Gastrocnemius medialis (tissue), 4 donors: ENCODE results near the gene CUX1. TPM values are rescaled to one million over a fixed set of nuclear protein-coding genes. Genes with fewer than 3 reads are reported as not detected.
A peak's percentile ranks its signal among the peaks of the same experiment; 100 is the strongest.

Experiments used
- ATAC-seq, 2 donors: fragments of 150-250 bp; one replicate each; pipeline ENCODE4 v1.9.1; 2016
- DNase-seq, 2 donors: peaks; one replicate each; pipeline ENCODE4 v3.0.0-alpha.2; 2019
- H3K27ac ChIP-seq, 4 donors: fragments of 200-600 bp; sonication (generic); 1 replicate in 1 of 4; 2 replicates in 3 of 4; pipeline ENCODE4 v1.5.1; 2016 to 2018; ENCODE audit warnings: mild to moderate bottlenecking in 2 of 4, moderate library complexity in 1 of 4
- H3K27me3 ChIP-seq, 3 donors: fragments of 200-600 bp; sonication (generic) in 2 of 3; 1 replicate in 1 of 3; 2 replicates in 2 of 3; pipeline versions ENCODE4 v1.5.1 to v1.6.0; 2016 to 2019; ENCODE audit warnings: mild to moderate bottlenecking in 1 of 3, moderate library complexity in 1 of 3
- H3K36me3 ChIP-seq, 2 donors: fragments of 200-600 bp; sonication (generic) in 1 of 2; one replicate each; pipeline ENCODE4 v1.5.1; 2017 to 2018
- H3K4me1 ChIP-seq, 2 donors: fragments of 200-600 bp; sonication (generic) in 1 of 2; one replicate each; pipeline ENCODE4 v1.5.1; 2016 to 2017; ENCODE audit warnings: mild to moderate bottlenecking in 2 of 2
- H3K4me3 ChIP-seq, 4 donors: fragments of 200-600 bp; sonication (generic) in 3 of 4; 1 replicate in 1 of 4; 2 replicates in 3 of 4; pipeline ENCODE4 v1.5.1; 2016 to 2019; ENCODE audit warnings: mild to moderate bottlenecking in 2 of 4
- H3K9me3 ChIP-seq, 3 donors: fragments of 200-600 bp; sonication (generic) in 2 of 3; 1 replicate in 1 of 3; 2 replicates in 2 of 3; pipeline ENCODE4 v1.5.1; 2016 to 2019
- POLR2A ChIP-seq, 2 donors: fragments of 450-650 bp; IDR thresholded peaks; one replicate each; pipeline ENCODE4 v1.6.1; 2017; ENCODE audit warnings: antibody characterized with exemption in 2 of 2, mild to moderate bottlenecking in 2 of 2, moderate library complexity in 2 of 2
- in situ Hi-C, 4 donors: fragments of 200-750 bp; cut with MboI; loops; one replicate each; pipeline versions ENCODE4 v1.15.0 to v1.8.0; 2017; ENCODE audit warnings: low sequenced_read_pairs in 4 of 4
- intact Hi-C: fragments of 100-400 bp; cut with DNase I; formaldehyde crosslinking; loops from one replicate; pipeline ENCODE4 v1.15.1; 2023; ENCODE audit warnings: low total_unique reads
- total RNA-seq, 4 donors: library from RNA; depleted of rRNA; stranded (reverse); fragments of >200 nt; gene quantifications; one replicate each; pipeline versions ENCODE4 v1.1.0 to v1.2.3, GENCODE V29; 2016
- TF ChIP-seq, protein P1 (sequence below), 5 experiments: fragments of 450-650 bp in 3 of 5; fragments of 200-600 bp in 2 of 5; sonication (generic) in 2 of 5; IDR thresholded peaks in 4 of 5; conservative IDR thresholded peaks in 1 of 5; 1 replicate in 4 of 5; 2 replicates in 1 of 5; pipeline ENCODE4 v1.5.1; 2016 to 2019; ENCODE audit warnings: antibody characterized with exemption in 5 of 5, mild to moderate bottlenecking in 3 of 5, moderate library complexity in 3 of 5

CUX1 gene
- total RNA-seq, 4 donors from 2014 or later: 44.1 to 57.9 (median 54.9) TPM

DNA sequence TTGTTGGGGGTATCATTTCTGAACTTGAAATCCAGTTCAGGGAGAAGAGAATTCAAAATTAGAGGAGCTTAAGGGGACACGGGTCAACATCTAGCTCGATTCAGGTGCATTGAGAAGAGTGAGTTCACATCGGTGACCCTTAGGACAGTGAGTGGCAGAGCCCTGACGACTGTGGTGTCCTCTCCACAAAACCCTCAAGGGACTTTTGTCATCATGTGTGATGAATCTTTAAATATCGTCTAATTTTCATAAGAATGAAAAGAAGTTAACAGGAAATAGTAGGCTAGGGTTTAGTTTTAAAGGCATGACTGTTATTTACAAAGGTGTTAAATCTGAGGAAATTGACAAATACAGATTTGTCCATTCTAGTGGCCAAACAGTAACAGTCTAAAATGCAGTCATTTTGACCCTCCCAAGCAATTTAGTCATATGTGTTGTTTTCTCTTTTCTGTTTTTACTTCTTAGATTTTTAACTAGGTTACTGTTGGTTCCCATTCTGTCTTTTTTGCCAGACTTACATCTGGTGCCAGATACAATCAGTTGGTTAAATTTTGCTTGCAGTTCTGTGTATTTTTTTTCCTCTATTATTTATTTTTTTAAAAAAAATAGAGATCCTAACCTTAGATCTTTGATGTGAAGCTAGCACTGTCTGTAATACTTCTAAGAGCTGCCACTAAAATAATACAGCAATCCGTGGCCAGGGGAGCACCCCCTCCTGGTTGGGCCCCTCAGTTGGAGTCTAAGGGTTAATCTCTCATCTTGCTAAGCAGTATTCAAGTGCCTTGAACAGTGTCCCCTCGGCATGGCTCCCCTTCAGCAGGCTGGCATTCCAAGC is 434.3 kb downstream of the CUX1 start:
- intact Hi-C loops: no loop called here

GRCh38 chr7:102252366-102252982 is 435.0 kb downstream of the CUX1 start:
- Histone ChIP-seq H3K27ac (no peak overlapping the region), H3K4me1 (peaks cover 0 to 3% of the 10 kb centered on the region in 2 donors), H3K27me3 (no peaks in the 10 kb centered on the region), H3K4me3 (no peak overlapping the region), H3K9me3 (no peaks in the 10 kb centered on the region), H3K36me3 (peaks cover 0 to 10% of the 10 kb centered on the region in 2 donors)
- intact Hi-C loops (no loop called here), in situ Hi-C loops (loop anchor here in 2 of 4 donors (25.0 kb wide), 1 partner anchor 565 kb away; no protein-coding TSS in a partner anchor)
- no peak for DNase-seq
- TF ChIP-seq POLR2A (IDR thresholded peaks at IDR 0.05): no peak
- TF ChIP-seq, protein P1, sequence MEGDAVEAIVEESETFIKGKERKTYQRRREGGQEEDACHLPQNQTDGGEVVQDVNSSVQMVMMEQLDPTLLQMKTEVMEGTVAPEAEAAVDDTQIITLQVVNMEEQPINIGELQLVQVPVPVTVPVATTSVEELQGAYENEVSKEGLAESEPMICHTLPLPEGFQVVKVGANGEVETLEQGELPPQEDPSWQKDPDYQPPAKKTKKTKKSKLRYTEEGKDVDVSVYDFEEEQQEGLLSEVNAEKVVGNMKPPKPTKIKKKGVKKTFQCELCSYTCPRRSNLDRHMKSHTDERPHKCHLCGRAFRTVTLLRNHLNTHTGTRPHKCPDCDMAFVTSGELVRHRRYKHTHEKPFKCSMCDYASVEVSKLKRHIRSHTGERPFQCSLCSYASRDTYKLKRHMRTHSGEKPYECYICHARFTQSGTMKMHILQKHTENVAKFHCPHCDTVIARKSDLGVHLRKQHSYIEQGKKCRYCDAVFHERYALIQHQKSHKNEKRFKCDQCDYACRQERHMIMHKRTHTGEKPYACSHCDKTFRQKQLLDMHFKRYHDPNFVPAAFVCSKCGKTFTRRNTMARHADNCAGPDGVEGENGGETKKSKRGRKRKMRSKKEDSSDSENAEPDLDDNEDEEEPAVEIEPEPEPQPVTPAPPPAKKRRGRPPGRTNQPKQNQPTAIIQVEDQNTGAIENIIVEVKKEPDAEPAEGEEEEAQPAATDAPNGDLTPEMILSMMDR (IDR thresholded peaks at IDR 0.05 in 4 of 5, conservative IDR thresholded peaks at IDR 0.05 in 1 of 5): no peak
- no peak for ATAC-seq

More for the DNA sequence above, 434.3 kb downstream of the CUX1 start:
- Histone ChIP-seq H3K27ac (no peak overlapping the region), H3K4me1 (peaks cover 0 to 3% of the 10 kb centered on the region in 2 donors), H3K4me3 (no peak overlapping the region), H3K27me3 (no peaks in the 10 kb centered on the region), H3K36me3 (peaks cover 0 to 10% of the 10 kb centered on the region in 2 donors), H3K9me3 (no peaks in the 10 kb centered on the region)
- DNase-seq (no peak), ATAC-seq (no peak)
- no peak for TF ChIP-seq POLR2A (IDR thresholded peaks at IDR 0.05)
- TF ChIP-seq, protein P1 (IDR thresholded peaks at IDR 0.05 in 4 of 5, conservative IDR thresholded peaks at IDR 0.05 in 1 of 5): no peak
- in situ Hi-C loops: loop anchor here in 2 of 4 donors (25.0 kb wide), 1 partner anchor 564 kb away; no protein-coding TSS in a partner anchor

- Histone ChIP-seq H3K27me3 (no peaks in the 10 kb centered on the region), H3K4me1 (peaks cover 0 to 3% of the 10 kb centered on the region in 2 donors), H3K4me3 (no peak overlapping the region), H3K9me3 (no peaks in the 10 kb centered on the region), H3K27ac (no peak overlapping the region), H3K36me3 (peaks cover 0 to 10% of the 10 kb centered on the region in 2 donors)
- DNase-seq (no peak), ATAC-seq (no peak)
- intact Hi-C loops (no loop called here), in situ Hi-C loops (loop anchor here in 2 of 4 donors (25.0 kb wide), 1 partner anchor 566 kb away; no protein-coding TSS in a partner anchor)
- TF ChIP-seq, protein P1 (IDR thresholded peaks at IDR 0.05 in 4 of 5, conservative IDR thresholded peaks at IDR 0.05 in 1 of 5): no peak
- TF ChIP-seq POLR2A (IDR thresholded peaks at IDR 0.05): no peak
Measured at GRCh38 chr7:102253066-102253972, 435.9 kb downstream of the CUX1 start.

DNA sequence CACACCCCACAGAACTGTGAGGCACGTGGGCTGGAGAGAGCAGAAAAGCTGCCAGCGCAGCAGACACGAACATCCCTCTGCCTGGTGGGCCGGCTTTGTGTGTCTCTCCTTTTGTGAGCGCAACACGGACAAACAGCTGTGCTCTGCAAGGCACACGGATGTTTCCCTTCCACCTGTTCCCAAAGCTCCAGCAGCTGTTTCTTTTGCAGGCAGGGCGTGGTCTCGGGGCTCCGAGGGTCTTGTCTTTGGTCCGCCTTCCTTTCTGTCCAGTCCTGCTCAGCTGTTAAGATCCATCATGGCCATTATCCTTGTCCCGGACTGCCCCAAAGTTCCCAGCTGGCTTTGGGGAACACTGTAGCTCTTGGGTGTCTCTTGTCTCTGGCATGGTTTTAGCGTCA is 436.5 kb downstream of the CUX1 start:
- ATAC-seq: peak in 1 of 2 donors; percentile 24
- TF ChIP-seq POLR2A (IDR thresholded peaks at IDR 0.05): no peak
- TF ChIP-seq, protein P1 (IDR thresholded peaks at IDR 0.05 in 4 of 5, conservative IDR thresholded peaks at IDR 0.05 in 1 of 5): no peak
- intact Hi-C loops: no loop called here
- no peak overlapping the region for H3K27ac ChIP-seq
- H3K9me3 ChIP-seq: no peaks in the 10 kb centered on the region
- DNase-seq: no peak
- no peaks in the 10 kb centered on the region for H3K27me3 ChIP-seq
- peaks cover 0 to 10% of the 10 kb centered on the region in 2 donors for H3K36me3 ChIP-seq
- in situ Hi-C loops: loop anchor here in 2 of 4 donors (25.0 kb wide), 1 partner anchor 567 kb away; no protein-coding TSS in a partner anchor
- H3K4me3 ChIP-seq: no peak overlapping the region
- peaks cover 0 to 3% of the 10 kb centered on the region in 2 donors for H3K4me1 ChIP-seq
